HepG2 (cell line): Measurements from ENCODE around the gene GPC2. TPM values are rescaled to one million over a fixed set of nuclear protein-coding genes. Genes with fewer than 3 reads are reported as not detected.

Experiments
- FOXO4 ChIP-seq: sonication (generic); formaldehyde crosslinking; conservative IDR thresholded peaks from 2 replicates; pipeline ENCODE4 v1.8.1; 2023; ENCODE audit warnings: missing genetic modification reagents
- GTF3A ChIP-seq: sonication (generic); formaldehyde crosslinking; conservative IDR thresholded peaks from 2 replicates; pipeline ENCODE4 v1.4.0; 2020; ENCODE audit warnings: mild to moderate bottlenecking, missing genetic modification reagents
- POLR2A ChIP-seq, 2 experiments: IDR thresholded peaks; 2 replicates each; pipeline ENCODE4 v1.6.1; 2011; ENCODE audit warnings: low read depth in 2 of 2, low read length in 2 of 2, mild to moderate bottlenecking in 1 of 2, moderate library complexity in 1 of 2; ENCODE audit not compliant: insufficient read depth in 1 of 2
- PREB ChIP-seq: sonication (generic); formaldehyde crosslinking; IDR thresholded peaks from 2 replicates; pipeline ENCODE4 v1.4.0; 2020; ENCODE audit warnings: missing genetic modification reagents
- SNAPC5 ChIP-seq: sonication (generic); formaldehyde crosslinking; IDR thresholded peaks from 2 replicates; pipeline ENCODE4 v1.8.1; 2023; ENCODE audit warnings: mild to moderate bottlenecking, missing genetic modification reagents, borderline replicate concordance
- ZBED4 ChIP-seq: sonication (generic); formaldehyde crosslinking; IDR thresholded peaks from 2 replicates; pipeline ENCODE4 v1.4.0; 2020; ENCODE audit warnings: missing genetic modification reagents, borderline replicate concordance
- ZMYM4 ChIP-seq: sonication (generic); formaldehyde crosslinking; IDR thresholded peaks from 2 replicates; pipeline ENCODE4 v1.8.1; 2023; ENCODE audit warnings: mild to moderate bottlenecking, missing genetic modification reagents
- ZNF138 ChIP-seq: sonication (generic); formaldehyde crosslinking; IDR thresholded peaks from 2 replicates; pipeline ENCODE4 v1.5.0; 2020; ENCODE audit warnings: mild to moderate bottlenecking, low read depth, missing genetic modification reagents
- ZNF232 ChIP-seq: sonication (generic); formaldehyde crosslinking; IDR thresholded peaks from 2 replicates; pipeline ENCODE4 v1.4.0; 2020; ENCODE audit warnings: missing genetic modification reagents, borderline replicate concordance
- ZNF234 ChIP-seq: sonication (generic); formaldehyde crosslinking; conservative IDR thresholded peaks from 2 replicates; pipeline ENCODE4 v1.5.1; 2020; ENCODE audit warnings: mild to moderate bottlenecking, missing genetic modification reagents
- ZNF333 ChIP-seq: sonication (generic); formaldehyde crosslinking; IDR thresholded peaks from 2 replicates; pipeline ENCODE4 v1.4.0; 2020; ENCODE audit warnings: mild to moderate bottlenecking, missing genetic modification reagents, borderline replicate concordance
- ZNF354B ChIP-seq: sonication (generic); formaldehyde crosslinking; IDR thresholded peaks from 2 replicates; pipeline ENCODE4 v1.8.0; 2022; ENCODE audit warnings: mild to moderate bottlenecking, missing genetic modification reagents
- ZNF674 ChIP-seq: sonication (generic); formaldehyde crosslinking; IDR thresholded peaks from 2 replicates; pipeline ENCODE4 v1.5.0; 2020; ENCODE audit warnings: low read depth, mild to moderate bottlenecking, missing genetic modification reagents
- ZNF737 ChIP-seq: sonication (generic); formaldehyde crosslinking; IDR thresholded peaks from 2 replicates; pipeline ENCODE4 v1.5.0; 2020; ENCODE audit warnings: missing genetic modification reagents, mild to moderate bottlenecking, borderline replicate concordance
- ZXDC ChIP-seq: sonication (generic); formaldehyde crosslinking; IDR thresholded peaks from 2 replicates; pipeline ENCODE4 v1.5.0; 2020; ENCODE audit warnings: mild to moderate bottlenecking, missing genetic modification reagents
- polyA plus RNA-seq, 8 experiments: library from polyadenylated mRNA; depleted of rRNA in 3 of 8; stranded (reverse) in 7 of 8; unstranded in 1 of 8; fragments of >200 nt; fragmentation: Illumina TruSeq in 4 of 8; extraction: Trizol in 4 of 8; gene quantifications; 2 replicates each; pipeline versions ENCODE4 v1.2.1 to v1.2.3, GENCODE V29; 2011 to 2016; ENCODE audit warnings: low read depth in 4 of 8, missing spikeins in 1 of 8, mixed read lengths in 1 of 8; ENCODE audit not compliant: insufficient read depth in 1 of 8
- total RNA-seq, 5 experiments: library from RNA; depleted of rRNA; stranded (reverse); fragments of >200 nt; fragmentation: Illumina TruSeq; extraction: Trizol; gene quantifications; 2 replicates each; pipeline ENCODE4 v1.2.3, GENCODE V29; 2016; ENCODE audit warnings: low read depth in 1 of 5

GPC2 gene
- total and polyA plus RNA-seq, 2 of the 13 experiments (the other 11 are each of a cell fraction or from before 2014, with no cell fraction given): 0.64 to 0.78 TPM

GRCh38 chr7:100158229-100159098, 18.7 kb downstream of the GPC2 start, which contains the start of gene TRAPPC14 (continued):
- TF ChIP-seq SNAPC5 (CRISPR knock-in tag): no peak
- TF ChIP-seq ZNF138 (CRISPR knock-in tag): no peak
- TF ChIP-seq ZNF737 (CRISPR knock-in tag): no peak
- no peak for TF ChIP-seq ZNF674 (CRISPR knock-in tag)
- TF ChIP-seq ZNF333 (CRISPR knock-in tag): no peak
- TF ChIP-seq ZBED4 (CRISPR knock-in tag): peak; percentile 99
- TF ChIP-seq GTF3A: no peak
- no peak for TF ChIP-seq ZNF232 (CRISPR knock-in tag)
- no peak for TF ChIP-seq FOXO4
- peak in 1 of 2 experiments; percentile 75; a peak in 2 of 4 replicates for TF ChIP-seq POLR2A (IDR thresholded peaks at IDR 0.05; ENCODE audit: insufficient read depth in 1 of 2, low read depth in 2 of 2, low read length in 2 of 2)
- TF ChIP-seq PREB (CRISPR knock-in tag): no peak
- TF ChIP-seq ZNF354B: no peak
- TF ChIP-seq ZNF234: no peak
- TF ChIP-seq ZMYM4: no peak; the same call in 1 of the 2 replicates
- TF ChIP-seq ZXDC (CRISPR knock-in tag): no peak
